Eye (tissue), 1 donor: Measurements from ENCODE around the gene ASIC1.
A peak's percentile ranks its signal among the peaks of the same experiment; 100 is the strongest.
"Not testable (repeated sequence)": the region's sequence is repeated elsewhere in the genome, so short reads cannot be mapped to it uniquely, and the experiment has no call there.

Experiments
- DNase-seq: peaks from one replicate; pipeline ENCODE4 v3.0.0-alpha.2; 2015

Gene ASIC1

DNA sequence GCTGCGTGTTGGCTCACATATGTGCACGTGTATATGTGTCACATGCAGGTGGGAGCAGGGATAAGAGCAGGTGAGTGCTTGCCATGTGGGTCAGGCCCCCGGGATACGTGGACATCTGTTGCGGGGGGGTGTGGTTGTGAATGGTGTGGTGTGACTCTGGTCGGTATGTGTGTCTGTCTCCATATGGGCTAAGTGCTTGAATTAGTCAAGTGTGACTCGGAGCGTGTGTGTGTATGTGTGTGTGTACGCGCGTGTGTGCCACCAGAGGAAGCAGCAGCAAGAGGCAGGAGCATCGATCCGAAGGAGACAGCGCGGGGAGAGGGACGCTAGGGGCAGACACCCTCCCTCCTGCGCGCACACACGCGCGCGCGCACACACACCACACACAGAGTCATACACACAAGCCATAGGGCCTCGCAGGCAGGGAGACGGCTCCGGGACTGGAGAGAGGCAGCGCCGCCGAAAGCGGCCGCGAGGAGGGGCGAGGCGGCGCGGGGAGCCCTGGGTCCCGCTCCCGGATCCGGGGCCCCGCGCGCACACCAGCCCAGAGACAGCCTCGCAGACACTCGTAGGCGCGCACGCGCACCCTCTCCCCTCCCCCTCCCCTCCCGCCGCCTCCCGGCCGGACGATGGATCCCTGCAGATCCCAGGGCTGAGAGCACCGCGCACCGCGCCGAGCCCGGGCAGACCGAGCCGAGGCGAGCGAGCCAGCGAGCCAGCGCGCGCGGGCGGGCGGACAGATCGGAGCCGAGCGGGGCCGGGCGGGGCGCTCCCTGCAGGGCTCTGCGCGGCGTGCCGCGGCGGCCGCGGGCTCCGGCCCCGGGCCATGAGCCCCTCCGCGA is at the start of gene ASIC1:
Gene ASIC1, plus strand, starts transcription at position 597 of the 842 bp plus-strand sequence. CDS start 1,171 bp downstream, outside the sequence.
- peak; percentile 86 for DNase-seq

DNA sequence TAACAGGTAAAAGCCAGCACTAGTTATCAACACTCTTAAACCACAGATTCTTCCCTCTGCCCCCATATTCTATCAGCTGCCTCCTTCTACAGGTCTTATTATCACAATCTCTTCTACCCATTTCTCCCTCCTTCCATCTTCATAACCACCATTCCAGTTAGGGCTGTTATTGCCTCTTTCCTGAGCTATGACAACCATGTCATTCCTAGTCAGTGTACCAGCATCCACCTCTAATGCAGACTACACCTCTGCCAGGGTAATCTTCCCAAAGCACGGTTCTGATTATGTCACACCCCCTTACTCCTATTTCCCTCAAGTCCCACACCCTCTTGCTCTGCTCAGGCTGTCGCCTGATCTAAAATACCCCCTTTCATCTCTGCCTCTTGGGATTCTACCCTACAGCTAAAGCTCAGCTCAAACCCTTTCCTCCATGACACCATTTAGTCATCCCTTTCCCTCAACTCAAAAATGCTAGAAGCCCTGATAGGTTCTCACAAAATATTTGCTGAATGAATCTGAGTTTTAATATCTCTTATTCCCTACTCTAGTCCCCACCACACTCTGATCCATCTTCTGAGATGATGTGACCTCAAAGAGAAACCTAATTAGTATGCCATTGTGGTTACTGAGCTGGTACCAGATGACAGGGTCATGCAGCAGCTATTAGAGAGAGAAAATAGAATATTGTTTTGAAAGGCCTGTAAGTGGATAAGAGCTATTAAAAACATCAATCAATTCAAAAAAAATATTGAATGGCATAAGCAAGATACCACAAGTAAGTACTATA is 43.8 kb upstream of the ASIC1 start:
- DNase-seq, result no peak

DNA sequence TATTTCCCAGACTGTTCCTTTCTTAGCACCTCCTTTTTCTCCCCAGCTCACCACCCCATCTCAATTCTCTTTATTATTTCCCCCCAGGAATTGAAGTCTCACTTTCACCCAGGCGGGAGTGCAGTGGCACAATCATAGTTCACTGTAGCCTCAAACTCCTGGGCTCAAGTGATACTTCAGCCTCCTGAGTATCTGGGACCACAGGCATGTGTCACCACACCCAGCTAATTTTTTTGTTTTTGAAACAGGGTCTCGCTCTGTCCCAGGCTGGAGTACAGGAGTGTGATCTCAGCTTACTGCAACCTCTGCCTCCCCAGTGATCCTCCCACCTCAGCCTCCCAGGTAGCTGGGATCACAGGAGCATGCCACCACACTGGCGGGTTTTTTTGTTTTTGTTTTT is 43.1 kb upstream of the ASIC1 start:
- DNase-seq, result no peak

DNA sequence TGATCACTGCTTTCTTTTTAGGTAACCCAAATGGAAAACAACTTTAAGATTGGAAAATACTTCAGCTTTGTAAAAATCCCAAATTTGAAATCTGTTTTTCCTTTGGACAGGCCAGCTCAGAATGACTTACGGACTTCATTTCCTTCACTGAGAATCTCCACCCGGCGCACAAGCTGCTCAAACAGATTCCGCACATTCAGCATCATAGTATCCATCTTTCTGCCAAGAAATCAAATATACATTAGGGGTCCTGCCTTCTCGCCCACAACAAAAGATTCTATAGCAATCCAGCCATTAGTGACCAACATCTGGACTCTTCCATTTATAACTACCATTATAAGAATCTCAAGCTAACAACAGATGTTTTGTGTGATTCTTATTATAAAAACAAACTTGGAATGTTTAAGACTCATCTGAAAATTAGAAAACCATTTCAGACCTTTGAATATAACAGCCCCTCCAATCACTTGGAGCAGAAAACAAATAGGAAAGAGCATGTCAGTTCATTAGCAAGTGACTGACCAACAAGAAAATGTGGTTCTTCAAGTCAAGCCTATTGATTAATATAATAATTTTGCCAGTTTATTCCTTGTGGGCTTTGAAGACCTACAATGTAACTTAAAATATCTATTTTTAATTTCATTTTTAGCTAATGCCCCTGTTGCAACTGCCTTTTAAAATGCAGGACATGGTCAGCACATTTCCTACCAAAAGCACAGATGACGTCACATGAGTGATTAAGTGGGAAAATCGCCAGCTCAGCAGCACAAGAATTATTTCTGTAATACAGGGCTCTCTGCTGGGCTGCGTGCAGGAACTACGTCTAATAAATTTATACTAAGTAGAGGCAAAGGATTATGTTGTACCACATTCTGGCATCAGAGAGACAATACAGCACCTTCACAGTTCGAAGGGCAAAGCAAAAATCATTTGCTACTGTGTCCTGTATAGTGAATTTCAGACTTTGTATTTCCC is 40.6 kb upstream of the ASIC1 start:
- peak; percentile 73 for DNase-seq

DNA sequence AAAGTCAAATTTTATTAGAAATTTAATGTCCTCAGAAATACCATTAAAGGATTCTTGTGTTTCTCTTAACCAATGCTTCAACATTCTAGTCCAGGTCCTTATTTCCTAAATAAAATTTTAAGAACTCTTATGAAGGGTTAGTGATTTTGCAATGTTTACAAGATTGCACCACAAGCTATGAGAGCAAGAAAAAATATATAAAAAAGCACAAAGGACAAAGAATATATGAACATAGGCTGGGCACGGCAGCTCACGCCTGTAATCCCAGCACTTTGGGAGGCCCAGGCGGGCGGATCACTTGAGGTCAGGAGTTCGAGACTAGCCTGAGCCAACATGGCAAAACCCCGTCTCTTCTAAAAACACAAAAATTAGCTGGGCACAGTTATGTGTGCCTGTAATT is 39.8 kb upstream of the ASIC1 start:
- no peak for DNase-seq

DNA sequence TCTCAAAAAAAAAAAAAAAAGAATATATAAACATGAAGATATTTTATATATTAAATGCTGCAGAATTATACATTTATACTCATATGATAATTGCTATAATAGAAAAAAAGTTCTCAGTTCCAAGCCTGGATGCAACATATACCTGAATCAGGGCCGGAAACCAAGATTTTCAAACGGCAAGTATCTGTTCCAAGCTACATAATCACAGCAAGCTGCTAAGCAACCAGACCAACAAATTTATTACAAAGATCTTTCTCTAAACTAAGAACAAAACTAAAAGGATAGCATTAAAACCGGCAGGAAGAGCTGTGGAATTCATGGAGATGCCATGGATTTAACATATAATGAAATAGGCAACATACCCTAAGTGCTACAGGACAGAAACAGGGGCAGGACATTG is 39.2 kb upstream of the ASIC1 start:
- no peak for DNase-seq

DNA sequence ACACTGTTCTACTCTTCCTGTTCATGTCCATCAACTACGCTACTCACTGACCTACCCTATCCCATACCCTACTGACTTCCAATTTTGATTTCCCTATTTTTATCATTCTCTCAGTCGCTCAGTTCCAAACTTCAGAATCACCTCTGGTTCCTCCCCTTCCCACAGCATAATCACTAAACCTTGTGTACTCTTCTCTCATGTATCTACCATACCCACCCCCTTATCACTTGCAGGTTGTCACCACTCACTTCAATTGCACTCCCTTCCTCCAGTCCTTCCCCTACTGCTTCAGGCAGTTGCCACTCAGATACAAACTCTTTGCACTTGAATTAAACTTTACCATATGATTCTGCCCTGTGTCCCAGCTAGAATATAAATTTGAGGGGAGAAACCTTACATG is 38.4 kb upstream of the ASIC1 start:
- no peak for DNase-seq

DNA sequence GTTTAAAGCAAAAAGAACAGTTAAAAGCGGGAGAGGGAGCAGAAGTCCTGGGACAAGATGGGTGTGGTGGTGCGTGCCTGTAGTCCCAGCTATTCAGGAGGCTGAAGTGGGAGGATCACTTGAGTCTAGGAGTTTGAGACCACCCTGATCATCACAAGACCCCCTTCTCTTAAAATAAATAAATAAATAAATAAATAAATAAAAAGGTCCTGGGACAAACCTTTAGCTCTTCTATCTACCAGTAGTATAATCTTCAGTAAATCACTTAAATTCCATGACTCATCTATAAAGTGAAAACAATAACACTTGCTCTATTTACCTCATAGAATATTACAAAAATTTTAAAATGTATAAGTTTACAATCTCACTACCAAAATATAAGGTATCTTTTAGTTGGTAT is 37.9 kb upstream of the ASIC1 start:
- DNase-seq, result no peak

DNA sequence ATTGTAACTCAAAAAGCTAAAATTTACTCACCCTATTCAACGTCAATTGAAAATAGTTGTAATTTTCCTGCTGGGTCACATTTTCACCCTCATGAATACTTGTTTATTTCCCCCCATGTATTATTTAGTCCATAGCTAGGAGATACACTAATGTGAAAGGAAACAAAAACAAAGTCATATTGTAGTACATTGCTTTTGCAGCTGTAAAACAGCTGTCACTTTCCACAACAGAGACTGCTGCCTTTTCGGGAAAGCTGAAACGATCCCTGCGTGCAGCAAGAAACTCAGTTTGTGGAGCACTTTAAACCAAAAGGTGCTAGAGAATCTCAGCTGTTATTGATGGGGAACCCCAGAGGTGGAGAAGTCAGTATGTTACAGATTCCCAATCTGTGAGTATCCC is 36.4 kb upstream of the ASIC1 start:
- DNase-seq, result no peak

DNA sequence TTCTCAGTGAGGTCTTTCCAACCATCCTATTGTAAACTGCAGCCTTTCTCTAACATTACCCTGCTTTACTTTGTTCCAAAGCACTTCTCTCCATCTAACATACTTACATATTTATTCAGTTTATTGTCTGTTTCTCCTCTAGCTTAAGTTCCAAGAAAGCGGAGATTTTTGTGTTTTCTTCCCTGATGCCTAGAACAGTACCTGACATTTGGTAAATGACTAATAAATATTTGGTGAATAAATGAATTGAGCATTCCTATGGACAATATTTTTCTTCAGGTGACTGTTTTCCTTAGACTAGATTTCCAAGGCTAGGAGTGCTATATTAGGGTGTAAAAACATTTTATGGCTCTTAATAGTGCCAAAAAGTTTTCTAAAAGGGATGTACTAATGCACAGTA is 34.5 kb upstream of the ASIC1 start:
- no peak for DNase-seq

DNA sequence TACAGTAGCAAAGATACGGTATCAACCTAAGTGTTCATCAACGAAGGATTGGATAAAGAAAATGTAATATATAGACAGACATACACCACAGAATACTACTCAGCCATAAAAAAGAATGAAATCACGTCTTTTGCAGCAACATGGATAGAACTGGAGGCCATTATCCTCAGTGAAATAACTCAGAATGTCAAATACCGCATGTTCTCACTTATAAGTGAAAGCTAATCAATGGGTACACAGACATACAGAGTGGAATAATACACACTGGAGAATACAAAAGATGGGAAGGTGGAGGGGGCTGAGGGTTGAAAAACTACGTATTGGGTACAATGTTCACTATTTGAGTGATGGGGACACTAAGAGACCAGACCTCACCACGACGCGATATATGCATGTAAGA is 33.2 kb upstream of the ASIC1 start:
- no peak for DNase-seq

DNA sequence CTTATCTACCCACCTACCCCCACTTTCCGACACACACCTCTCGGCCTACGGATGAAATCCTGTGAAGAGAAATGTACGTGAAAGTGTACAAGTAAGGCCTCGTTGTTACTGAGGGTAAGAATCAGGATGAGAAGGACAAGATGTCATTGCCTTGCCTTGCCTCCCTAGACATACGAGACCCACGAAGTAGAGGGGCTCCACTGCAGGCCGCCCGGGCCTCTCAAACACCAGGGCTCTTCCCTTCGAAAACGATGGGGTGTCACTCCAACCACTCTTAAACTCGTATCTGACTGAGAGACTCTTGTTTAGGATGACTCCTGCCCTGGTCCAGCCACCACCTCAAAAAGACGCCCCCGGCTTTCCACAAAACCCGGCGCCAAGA is 32.6 kb upstream of the ASIC1 start:
- peak; percentile 51 for DNase-seq

DNA sequence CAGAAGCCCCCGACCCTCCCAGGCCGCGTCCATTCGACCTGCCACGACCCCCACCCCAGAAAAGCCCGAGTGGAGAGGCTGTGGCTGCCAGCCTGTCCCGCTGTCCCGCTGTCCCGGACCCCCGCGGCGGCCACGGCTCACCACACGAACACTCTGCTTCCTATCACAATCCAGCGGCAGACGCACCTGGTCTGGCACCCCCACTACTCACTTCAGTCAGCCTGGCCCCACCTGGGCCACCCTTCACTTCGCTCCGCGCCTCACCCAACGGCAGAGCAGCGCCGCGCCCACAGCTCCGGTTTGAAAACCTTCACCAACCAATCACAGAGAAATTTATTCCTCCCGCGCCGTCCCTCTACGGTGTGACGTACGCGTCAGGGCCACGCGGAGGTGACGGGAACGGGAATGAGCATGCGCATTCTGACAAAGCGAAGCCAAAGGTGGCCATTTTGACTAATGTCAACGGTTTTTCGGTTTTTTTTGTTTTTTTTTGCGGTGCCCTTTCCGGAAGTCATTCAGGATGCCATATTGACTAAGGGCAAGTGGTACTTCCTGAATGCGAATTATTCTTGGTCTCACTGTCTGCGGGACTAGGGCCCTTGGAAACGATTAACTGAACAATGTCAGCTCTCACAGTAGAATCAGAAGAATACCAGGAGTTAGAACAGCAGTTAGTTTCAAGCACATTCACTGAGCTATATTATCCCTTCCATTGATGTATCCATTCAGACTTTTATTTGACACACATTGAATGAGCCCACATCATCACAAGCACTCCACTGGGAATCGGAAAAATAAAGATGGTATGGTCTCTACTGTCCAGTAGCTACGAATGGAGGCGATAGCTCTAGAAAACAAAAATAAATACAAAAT is 32.0 kb upstream of the ASIC1 start, which contains the start of gene RACGAP1:
Gene RACGAP1, minus strand, starts transcription at position 308 of the 873 bp plus-strand sequence. CDS start 8,779 bp downstream, outside the sequence.
- peak; percentile 100 for DNase-seq

DNA sequence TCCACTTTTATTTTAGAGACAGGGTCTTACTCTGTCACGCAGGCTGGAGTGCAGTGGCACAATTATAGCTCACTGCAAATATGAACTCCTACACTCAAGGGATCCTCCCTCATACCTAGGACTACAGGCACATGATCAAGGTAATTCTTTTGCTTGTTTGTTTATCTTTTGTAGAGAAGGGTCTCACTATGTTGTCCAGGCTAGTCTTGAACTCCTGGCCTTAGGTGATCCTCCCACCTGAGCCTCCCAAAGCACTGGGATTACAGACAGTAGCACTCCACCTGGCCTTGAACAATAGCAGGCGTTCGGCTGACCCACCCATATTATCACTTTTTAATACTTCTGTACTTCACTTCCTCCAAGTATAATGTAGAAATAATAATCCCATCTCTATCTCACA is 30.7 kb upstream of the ASIC1 start:
- no peak for DNase-seq

DNA sequence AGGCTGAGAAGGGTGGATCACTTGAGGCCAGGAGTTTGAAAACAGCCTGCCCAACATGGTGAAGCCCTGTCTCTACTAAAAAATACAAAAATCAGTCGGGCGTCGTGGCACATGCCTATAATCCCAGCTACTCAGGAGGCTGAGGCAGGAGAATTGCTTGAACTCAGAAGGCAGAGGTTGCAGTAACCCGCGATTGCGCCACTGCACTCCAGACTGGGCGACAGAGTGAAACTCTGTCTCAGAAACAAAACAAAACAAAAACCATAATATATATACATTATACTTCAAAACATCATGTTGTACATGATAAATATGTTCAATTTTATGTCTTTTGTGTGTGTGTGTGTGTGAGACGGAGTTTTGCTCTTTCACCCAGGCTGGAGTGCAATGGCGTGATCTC is 26.9 kb upstream of the ASIC1 start:
- not testable (repeated sequence) for DNase-seq

DNA sequence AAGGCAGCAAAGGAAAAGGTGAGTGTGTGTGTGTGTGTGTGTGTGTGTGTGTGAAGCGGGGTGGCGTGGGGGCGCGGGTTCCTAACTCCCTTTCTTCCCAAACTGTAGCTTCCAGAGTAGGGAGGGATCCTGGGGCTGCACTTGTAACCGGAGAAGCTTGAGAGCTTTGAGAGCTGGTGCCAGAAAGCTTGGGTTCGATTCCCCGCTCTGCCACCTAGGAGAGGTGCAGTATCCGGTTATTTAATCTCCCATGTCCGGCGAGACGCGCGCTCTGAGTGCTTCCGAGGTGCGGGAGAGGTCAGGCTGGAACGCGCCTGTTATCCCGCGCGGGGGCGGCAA is 24.9 kb upstream of the ASIC1 start:
- no peak for DNase-seq

DNA sequence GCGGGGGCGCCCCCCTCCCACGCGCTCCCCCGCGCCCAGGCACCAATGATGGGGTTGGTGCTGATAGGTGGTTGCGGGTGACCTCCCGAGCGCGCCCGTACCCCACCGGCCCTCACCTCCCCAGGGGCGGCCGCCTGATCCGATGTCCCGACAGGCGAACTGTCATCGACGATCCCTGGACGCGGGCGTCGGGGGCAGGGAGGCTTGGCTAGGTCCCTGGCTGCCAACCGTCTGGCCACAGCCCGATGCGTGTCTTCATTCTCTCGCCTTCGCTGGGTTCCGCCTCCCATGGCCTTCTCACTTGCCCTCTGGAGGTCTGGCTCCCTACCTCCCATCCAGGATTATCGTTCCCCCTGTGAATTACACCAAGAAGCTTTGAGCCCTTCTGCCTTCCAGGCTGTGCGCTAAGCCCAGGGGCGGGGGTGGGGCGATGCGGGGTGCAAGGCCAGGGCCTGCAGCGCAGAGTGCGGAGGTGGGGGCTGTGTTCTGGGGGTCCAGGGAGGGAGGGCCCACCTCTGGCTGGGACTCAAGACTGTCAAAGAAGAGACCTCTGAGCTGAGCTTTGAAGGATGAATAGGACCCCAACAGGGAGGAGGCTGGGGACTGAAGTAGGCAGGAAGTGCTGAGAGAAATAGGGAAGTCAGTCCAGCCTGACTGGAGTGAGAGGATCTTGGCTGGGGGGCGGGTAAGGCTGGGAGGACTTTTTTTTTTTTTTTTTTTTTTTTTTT is 24.4 kb upstream of the ASIC1 start:
- peak; percentile 61 for DNase-seq

DNA sequence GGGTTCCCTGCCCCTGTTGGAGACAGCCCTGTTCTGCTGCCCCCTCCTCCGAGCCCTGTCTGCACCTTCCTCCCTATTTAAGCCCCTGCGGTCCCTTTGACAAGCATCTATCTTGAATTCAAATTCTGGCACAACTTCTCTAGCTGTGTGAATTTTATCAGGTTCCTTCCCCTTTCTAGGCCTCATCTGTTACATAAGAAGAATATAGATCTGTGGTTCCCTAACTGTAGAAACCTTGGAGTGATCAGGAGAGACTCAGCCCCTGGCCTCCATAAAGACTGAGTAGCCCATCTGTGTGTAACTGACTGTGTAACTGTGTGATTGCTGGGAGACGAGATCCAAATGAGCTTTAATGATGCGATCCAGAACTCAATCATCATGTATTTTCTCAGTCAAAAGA is 19.1 kb upstream of the ASIC1 start:
- no peak for DNase-seq

DNA sequence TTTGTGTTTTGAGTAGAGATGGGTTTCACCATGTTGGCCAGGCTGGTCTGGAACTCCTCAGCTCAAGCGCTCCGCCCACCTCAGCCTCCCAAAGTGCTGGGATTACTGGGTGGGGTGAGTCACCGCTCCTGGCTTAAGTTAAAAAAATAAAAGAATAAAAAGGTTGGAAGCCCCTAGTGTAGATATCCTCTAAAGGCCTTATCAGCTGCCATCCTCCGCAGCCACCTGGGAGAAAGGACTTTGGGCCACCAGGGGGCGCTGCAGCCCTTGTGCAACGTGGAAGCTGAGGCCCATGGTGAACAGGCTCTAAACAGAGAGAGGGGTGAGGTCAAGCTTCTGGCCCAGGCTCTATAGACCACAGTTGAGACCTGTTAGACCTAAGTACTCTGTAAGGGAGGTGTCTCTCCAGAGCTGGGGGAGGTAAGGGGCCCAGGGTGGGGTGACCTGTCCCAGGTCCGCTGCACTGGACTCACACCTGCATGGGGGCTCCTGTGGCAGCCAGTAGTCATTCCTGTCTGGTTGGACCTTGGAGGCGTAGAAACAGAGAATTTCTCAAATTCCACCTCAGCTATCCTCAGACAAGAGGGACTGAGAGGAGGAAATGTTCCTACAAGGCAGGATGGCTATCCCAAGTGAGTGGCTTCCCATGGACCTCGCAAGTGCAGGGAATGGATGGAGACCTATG is 18.1 kb upstream of the ASIC1 start:
- DNase-seq, result peak; percentile 93

DNA sequence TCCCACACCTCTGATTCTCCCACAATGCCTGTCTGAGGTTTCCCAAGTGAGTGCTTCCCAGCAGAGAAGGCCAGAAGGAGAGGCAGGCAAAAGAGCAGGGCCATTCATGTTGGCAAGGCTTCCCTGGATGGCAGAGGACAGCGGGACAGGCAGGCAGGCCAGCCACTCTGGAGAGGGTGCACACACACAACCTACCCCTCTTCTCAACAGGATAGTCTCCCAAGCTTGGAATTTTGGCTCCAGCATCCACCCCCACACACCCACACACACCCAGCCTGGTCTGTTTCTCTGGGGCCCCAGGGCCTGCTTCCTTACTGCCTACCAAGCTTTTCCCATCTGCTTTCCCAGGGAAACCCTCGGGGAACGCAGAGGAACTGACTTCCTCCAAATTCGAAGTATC is 16.7 kb upstream of the ASIC1 start:
- no peak for DNase-seq
